Muscle layer of duodenum (tissue), 2 donors: ENCODE measurements around the gene MLH3.
A peak's percentile ranks its signal among the peaks of the same experiment; 100 is the strongest.
"Not testable (repeated sequence)": the region's sequence is repeated elsewhere in the genome, so short reads cannot be mapped to it uniquely, and the experiment has no call there.

Experiments used
- H3K27ac ChIP-seq: one replicate; pipeline ENCODE4 v1.7.0; 2013; ENCODE audit warnings: mild to moderate bottlenecking, low read length
- H3K27me3 ChIP-seq: one replicate; pipeline ENCODE4 v1.7.0; 2013; ENCODE audit warnings: low read depth, mild to moderate bottlenecking, control low read depth, low read length
- H3K36me3 ChIP-seq, 2 donors: one replicate each; pipeline ENCODE4 v1.7.0; 2013; ENCODE audit warnings: low read length in 2 of 2, control low read depth in 1 of 2, mild to moderate bottlenecking in 1 of 2; ENCODE audit not compliant: insufficient read depth in 2 of 2, control insufficient read depth in 1 of 2
- H3K4me1 ChIP-seq, 2 donors: one replicate each; pipeline ENCODE4 v1.7.0; 2013; ENCODE audit warnings: low read length in 2 of 2, mild to moderate bottlenecking in 2 of 2, control low read depth in 1 of 2, moderate library complexity in 1 of 2; ENCODE audit not compliant: insufficient read depth in 2 of 2, control insufficient read depth in 1 of 2
- H3K4me3 ChIP-seq, 2 donors: one replicate each; pipeline ENCODE4 v1.7.0; 2013; ENCODE audit warnings: low read length in 2 of 2, low read depth in 1 of 2, mild to moderate bottlenecking in 1 of 2
- H3K9me3 ChIP-seq, 2 donors: one replicate each; pipeline ENCODE4 v1.7.0; 2013; ENCODE audit warnings: low read length in 2 of 2, control low read depth in 1 of 2, mild to moderate bottlenecking in 1 of 2; ENCODE audit not compliant: control insufficient read depth in 1 of 2
- donor health status: healthy.

MLH3 gene

DNA sequence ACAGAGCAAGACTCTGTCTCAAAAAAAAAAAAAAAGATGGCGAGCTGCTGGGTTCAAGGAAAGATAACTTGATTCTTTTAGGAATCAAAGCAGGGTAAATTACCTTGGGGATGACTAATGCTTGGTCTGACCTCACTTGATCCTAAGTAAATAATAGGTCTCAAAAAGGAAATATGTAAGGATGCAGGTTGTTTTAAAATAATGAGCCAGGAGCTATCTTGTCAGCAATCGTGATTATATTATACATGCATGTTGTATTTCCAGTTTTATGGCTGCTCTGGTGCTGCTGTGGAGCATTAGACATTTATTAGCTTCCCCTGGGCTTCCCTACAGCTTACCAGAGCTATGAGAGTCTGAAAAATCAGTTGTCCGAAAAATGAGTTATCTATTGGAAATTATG is 45.9 kb downstream of the MLH3 start:
- Histone ChIP-seq H3K36me3 (peaks cover 43 to 54% of the 10 kb centered on the region in 2 donors), H3K27ac (no peak overlapping the region), H3K4me1 (peaks cover 7 to 20% of the 10 kb centered on the region in 2 donors), H3K4me3 (no peak overlapping the region), H3K9me3 (no peaks in the 10 kb centered on the region), H3K27me3 (no peaks in the 10 kb centered on the region)

DNA sequence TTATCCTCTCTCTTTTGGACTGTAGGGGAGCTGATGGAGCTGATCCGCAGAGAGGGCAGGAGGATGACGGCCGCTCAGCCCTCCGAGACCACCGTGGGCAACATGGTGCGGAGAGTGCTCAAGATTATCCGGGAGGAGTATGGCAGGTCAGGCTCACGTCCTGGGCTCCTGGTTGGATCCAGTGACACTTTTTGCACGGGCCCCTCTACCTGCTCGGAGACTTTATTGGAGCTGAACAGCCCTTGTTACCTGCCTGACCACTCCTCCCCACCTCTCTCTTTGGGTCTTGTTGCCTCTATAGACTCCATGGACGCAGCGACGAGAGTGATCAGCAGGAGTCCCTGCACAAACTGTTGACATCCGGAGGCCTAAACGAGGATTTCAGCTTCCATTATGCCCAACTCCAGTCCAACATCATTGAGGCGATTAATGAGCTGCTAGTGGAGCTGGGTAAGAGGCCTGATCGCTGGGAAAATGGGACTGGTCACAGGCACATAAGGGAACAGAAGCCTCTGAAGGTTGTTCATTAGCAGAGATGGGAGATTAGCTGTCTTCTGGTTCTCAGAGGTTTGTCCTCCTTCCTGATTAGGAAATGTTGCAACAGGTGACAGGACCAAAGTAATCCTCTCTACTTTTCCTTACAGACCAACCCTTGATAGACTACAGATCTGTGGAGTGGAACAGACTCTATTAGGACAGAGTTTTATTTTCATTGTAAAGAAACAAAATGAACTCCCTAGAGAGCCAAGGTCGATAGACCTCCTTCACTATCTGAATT is 47.8 kb downstream of the MLH3 start:
- Histone ChIP-seq H3K4me1 (peaks cover 7 to 20% of the 10 kb centered on the region in 2 donors), H3K27me3 (no peaks in the 10 kb centered on the region), H3K36me3 (peaks cover 28 to 35% of the 10 kb centered on the region in 2 donors), H3K4me3 (peak overlapping the region; percentile 97 to 98), H3K9me3 (no peaks in the 10 kb centered on the region), H3K27ac (peak overlapping the region; percentile 83)

DNA sequence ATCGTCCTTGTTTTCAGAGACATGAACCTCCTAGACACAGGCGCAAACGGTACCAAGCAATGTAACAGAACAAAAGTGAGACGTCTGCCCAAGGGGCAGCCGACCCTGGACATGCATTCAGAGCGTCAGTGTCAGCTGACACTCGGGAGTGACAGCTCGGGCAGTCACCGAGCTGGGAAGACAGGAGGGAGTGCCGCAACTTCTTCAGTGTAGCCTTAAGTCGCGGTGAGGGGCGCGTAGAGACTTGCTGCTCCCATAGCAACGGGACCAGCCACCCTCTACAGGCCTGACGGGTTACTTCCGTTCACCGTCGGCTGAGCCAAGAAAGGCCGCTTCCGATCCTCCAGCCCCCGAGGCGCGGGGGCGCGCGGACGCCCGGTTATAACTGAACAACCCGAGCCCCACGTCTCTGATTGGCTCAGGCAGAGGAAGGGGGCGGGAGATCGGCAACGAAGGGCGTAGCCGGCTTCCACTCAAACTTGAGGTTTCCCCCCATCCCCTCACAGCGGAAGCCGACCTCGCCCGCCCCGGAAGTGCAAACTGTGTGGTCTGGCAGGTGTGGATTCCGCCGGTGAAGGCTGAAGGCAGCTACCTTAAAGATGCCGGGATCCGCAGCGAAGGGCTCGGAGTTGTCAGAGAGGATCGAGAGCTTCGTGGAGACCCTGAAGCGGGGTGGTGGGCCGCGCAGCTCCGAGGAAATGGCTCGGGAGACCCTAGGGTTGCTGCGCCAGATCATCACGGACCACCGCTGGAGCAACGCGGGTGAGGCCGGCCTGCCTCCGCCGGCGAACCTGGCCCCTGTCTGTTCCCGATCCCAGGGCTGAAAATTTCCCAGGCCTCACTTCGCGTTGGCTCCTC is 48.6 kb downstream of the MLH3 start, which contains the start of gene EIF2B2:
Gene EIF2B2 (plus strand): TSS at position 530 of the 858 bp plus-strand sequence. CDS start 70 bp downstream, at position 600.
- no peaks in the 10 kb centered on the region for H3K9me3 ChIP-seq
- H3K4me3 ChIP-seq = peak within 1 kb of the TSS; percentile 97 to 98
- no peaks in the 10 kb centered on the region for H3K27me3 ChIP-seq
- H3K27ac ChIP-seq = peak within 1 kb of the TSS; percentile 83
- peaks cover 20 to 26% of the 10 kb centered on the region in 2 donors for H3K36me3 ChIP-seq
- H3K4me1 ChIP-seq = peaks cover 7 to 20% of the 10 kb centered on the region in 2 donors

DNA sequence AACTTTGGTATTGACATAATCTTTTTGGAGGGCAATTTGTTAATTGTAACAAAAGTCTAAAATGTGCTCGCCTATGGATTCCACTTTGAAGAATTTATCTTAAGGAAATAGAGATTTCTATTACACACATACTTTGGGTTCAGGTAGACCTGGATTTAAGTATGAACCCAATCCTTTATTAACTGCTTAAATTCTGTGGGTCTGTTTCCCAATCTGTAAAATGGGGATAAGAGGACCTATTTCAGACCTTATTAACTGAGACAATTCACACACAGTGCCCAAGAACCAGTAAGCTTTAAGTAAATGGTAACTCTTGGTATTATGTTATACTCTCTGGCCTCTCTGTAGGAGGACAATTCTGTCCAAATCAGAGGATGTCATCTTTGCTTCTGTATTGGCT is 49.4 kb downstream of the MLH3 start:
- H3K27ac ChIP-seq = peak overlapping the region; percentile 83
- H3K4me3 ChIP-seq = peak overlapping the region; percentile 97 to 98
- H3K36me3 ChIP-seq = peaks cover 13 to 19% of the 10 kb centered on the region in 2 donors
- peaks cover 7 to 20% of the 10 kb centered on the region in 2 donors for H3K4me1 ChIP-seq
- H3K9me3 ChIP-seq = no peaks in the 10 kb centered on the region
- H3K27me3 ChIP-seq = no peaks in the 10 kb centered on the region

DNA sequence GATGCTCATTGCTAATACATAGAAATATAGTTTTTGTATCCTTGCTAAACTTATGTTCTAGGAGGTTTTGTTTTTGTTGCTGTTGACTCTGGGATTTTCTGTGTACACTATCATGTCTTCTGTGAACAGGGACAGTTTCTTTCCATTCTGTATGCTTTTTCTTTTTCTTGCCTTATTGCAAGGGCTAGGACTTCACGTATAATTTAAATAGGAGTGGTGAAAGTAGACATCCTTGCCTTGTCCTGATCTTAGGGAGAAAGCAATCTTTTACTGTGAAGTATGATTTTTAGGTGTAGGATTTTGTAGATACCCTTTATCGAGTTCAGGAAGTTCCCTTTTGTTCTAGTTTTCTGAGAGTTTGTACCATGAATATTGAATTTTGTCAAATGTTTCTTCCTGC is 50.0 kb downstream of the MLH3 start:
- Histone ChIP-seq H3K9me3 (peaks cover 0 to 2% of the 10 kb centered on the region in 2 donors), H3K4me1 (peaks cover 7 to 20% of the 10 kb centered on the region in 2 donors), H3K27me3 (no peaks in the 10 kb centered on the region)

DNA sequence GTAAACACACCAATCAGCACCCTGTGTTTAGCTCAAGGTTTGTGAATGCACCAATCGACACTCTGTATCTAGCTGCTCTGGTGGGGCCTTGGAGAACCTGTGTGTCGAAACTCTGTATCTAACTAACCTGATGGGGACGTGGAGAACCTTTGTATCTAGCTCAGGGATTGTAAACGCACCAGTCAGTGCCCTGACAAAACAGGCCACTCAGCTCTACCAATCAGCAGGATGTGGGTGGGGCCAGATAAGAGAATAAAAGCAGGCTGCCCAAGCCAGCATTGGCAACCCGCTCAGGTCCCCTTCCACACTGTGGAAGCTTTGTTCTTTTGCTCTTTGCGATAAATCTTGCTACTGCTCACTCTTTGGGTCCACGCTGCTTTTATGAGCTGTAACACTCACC is 55.5 kb downstream of the MLH3 start:
- H3K9me3 ChIP-seq, H3K4me3 ChIP-seq, H3K27me3 ChIP-seq, H3K27ac ChIP-seq, H3K36me3 ChIP-seq, H3K4me1 ChIP-seq: not testable (repeated sequence)

More for the DNA sequence above, 50.0 kb downstream of the MLH3 start:
- Histone ChIP-seq H3K36me3 (peaks cover 7 to 13% of the 10 kb centered on the region in 2 donors), H3K4me3 (no peak overlapping the region), H3K27ac (no peak overlapping the region)

DNA sequence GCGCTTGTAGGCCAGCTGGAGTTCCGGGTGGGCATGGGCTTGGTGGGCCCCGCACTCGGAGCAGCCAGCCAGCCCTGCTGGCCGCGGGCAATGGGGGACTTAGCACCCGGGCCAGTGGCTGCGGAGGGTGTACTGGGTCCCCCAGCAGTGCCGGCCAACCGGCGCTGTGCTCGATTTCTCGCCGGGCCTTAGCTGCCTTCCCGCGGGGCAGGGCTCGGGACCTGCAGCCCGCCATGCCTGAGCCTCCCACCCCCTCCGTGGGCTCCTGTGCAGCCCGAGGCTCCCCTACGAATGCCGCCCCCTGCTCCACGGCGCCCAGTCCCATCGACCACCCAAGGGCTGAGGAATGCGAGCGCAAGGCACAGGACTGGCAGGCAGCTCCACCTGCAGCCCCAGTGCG is 57.1 kb downstream of the MLH3 start:
- not testable (repeated sequence) for H3K4me1 ChIP-seq, H3K4me3 ChIP-seq, H3K27ac ChIP-seq, H3K27me3 ChIP-seq, H3K36me3 ChIP-seq, H3K9me3 ChIP-seq

DNA sequence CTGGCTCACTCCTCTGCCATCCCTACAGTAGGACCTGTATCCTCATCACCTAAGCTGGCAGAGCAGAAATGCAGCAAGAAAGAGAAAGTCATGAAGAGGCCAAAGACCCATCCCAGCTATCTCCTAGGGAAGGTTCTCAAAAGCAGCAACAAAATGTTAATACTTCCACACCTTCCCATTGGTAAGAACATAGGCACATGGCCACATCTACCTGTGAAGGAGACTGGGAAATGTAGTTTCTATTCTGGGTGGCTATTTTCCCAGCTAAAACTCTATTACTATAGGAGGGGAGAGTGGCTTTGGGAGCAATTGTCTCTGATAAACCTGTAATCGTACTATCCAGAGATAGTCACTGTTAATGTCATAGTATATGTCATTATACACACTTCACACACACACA is 62.3 kb downstream of the MLH3 start:
- Histone ChIP-seq H3K9me3 (no peaks in the 10 kb centered on the region), H3K4me1 (no peaks in the 10 kb centered on the region), H3K4me3 (no peak overlapping the region), H3K36me3 (no peaks in the 10 kb centered on the region), H3K27me3 (no peaks in the 10 kb centered on the region), H3K27ac (no peak overlapping the region)

DNA sequence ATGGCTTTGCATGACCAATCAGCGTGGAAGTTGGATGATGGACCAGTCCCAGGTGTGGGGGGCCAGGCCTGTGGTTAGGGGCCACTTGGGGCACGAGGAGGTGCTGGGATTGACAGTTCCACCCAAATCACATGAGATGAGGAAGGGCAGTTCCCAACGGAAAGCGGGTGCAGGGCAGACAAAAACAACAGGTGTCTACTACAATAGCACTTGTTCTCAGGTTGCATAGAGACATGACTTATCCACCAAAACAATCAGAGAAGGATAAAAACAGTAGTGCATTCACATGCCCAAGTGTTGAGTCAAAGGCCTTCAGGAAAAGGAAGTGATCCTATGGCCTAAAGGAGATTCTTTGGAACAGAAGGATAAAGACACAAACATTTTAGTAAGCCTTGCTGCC is 63.1 kb downstream of the MLH3 start:
- Histone ChIP-seq H3K4me3 (no peak overlapping the region), H3K27ac (no peak overlapping the region), H3K4me1 (no peaks in the 10 kb centered on the region), H3K27me3 (no peaks in the 10 kb centered on the region), H3K36me3 (no peaks in the 10 kb centered on the region), H3K9me3 (no peaks in the 10 kb centered on the region)

DNA sequence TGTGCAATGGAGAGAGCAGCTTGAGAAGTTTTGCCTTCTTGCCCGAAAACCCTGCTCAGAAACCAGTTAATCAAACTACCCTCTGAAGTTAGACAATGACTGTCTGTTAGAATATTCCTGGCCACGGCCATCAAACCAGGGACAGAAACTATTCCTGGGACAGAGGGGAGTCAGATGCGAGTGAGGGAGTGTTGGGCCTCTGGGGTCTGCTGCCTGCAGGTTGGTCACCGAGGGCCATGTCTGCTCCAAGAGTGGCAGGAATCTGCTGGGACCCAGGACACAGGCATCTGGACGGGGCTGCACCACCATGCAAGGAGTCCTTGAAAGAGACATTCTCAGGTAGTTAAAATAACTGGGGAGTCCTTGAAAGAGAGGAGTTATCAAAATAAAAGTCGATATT is 65.5 kb downstream of the MLH3 start:
- Histone ChIP-seq H3K27me3 (no peaks in the 10 kb centered on the region), H3K9me3 (no peaks in the 10 kb centered on the region), H3K4me3 (no peak overlapping the region), H3K36me3 (no peaks in the 10 kb centered on the region), H3K27ac (no peak overlapping the region), H3K4me1 (no peaks in the 10 kb centered on the region)

DNA sequence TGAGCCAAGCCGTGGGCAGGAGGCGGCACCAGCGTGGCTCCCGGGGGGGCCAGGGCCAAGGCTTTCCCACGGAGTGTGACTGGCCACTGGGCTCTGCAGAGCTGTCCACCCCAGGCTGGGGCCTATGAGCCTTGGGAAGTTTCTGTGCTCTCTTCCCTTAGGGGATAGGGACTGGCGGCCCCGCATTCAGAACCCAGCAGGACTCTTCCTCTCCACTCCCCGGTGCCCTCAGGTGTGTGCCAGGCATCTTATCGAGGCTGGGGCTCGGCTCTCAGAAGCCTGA is 66.3 kb downstream of the MLH3 start:
- H3K4me3 ChIP-seq = no peak overlapping the region
- H3K27ac ChIP-seq = no peak overlapping the region
- no peaks in the 10 kb centered on the region for H3K4me1 ChIP-seq
- no peaks in the 10 kb centered on the region for H3K36me3 ChIP-seq
- H3K27me3 ChIP-seq = no peaks in the 10 kb centered on the region
- H3K9me3 ChIP-seq = no peaks in the 10 kb centered on the region
